Activated T-cell treated with anti-CD3 and anti-CD28 coated beads, Interleukin-2, amount 50 U/mL, for 1 hour (primary cell): ENCODE measurements around the gene TST.

Source experiments
- DNase-seq: peaks from one replicate; pipeline ENCODE4 v3.0.0-alpha.2; 2020

Gene TST

GRCh38 chr22:37030560-37031281, 11.5 kb upstream of the TST start:
- no peak for DNase-seq

GRCh38 chr22:37028692-37029674, 9.7 kb upstream of the TST start:
- DNase-seq, result no peak

GRCh38 chr22:37027556-37027955, 8.3 kb upstream of the TST start:
- DNase-seq, result no peak

- DNase-seq, result no peak
Observed at GRCh38 chr22:37026325-37026724, 7.1 kb upstream of the TST start.

- DNase-seq, result no peak
Observed at GRCh38 chr22:37025500-37026070, 6.3 kb upstream of the TST start.

- DNase-seq, result no peak
Observed at GRCh38 chr22:37024339-37025157, 5.3 kb upstream of the TST start.

DNA sequence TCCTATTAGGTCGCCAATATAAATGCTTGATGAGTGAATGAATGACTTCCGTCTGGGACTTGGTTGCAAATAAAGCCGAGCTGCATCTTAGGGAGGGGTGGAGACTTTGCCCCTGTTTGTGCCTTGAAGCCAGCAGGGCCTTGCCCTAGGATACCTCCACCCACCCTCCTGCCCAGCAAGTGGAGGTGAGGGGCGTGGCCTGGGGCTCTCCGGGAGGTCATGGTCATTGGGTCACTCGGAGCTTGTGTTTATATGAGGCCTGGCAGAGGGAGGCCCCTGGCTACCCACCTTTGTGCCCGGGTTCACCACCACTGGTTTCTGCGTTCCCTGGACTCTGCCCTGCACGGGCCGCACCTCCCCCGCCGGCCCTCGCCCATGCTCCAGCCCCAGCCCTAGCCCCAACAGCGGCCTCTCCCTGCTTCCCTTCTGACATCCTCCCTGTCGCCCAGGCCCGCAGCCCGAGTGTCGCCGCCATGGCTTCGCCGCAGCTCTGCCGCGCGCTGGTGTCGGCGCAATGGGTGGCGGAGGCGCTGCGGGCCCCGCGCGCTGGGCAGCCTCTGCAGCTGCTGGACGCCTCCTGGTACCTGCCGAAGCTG, 4.6 kb upstream of the TST start:
- DNase-seq, result no peak

- DNase-seq, result no peak
Observed at GRCh38 chr22:37022483-37023337, 3.5 kb upstream of the TST start.

DNA sequence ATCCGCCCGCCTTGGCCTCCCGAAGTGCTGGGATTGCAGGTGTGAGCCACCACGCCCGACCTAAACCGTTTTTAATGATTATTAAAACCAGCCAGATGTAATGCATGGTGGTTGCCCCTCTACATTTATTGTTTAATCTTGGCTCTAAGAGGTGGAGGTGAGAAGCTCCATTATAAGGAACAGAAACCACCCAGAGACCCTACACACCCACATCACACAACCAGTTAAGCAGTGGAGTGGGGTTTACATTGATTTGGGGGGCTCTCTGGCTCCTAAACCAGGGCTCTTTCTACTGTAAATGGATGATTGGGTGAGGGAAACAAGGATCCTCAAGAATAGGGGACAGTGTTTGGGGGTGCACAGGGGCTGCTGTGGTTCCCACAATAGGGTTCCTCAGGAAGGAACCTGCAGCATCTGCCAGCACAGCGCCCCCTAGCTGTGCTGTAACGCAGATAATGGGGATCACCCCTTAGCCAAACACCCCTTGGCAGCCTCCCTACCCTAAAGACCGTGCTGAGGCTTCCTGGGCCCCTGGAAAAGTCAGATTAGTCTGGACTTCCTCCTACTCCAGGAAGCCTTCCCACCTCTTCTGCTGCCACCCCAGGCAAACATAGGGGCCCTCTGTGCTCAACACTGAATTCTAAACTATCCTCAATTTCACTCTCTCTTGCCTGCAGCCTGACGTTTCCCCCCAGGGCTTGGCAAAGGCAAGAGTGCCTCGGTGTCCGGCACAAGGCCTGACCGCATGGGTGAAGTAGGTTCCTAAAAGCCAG, 2.6 kb upstream of the TST start:
- DNase-seq, result peak; percentile 63

DNA sequence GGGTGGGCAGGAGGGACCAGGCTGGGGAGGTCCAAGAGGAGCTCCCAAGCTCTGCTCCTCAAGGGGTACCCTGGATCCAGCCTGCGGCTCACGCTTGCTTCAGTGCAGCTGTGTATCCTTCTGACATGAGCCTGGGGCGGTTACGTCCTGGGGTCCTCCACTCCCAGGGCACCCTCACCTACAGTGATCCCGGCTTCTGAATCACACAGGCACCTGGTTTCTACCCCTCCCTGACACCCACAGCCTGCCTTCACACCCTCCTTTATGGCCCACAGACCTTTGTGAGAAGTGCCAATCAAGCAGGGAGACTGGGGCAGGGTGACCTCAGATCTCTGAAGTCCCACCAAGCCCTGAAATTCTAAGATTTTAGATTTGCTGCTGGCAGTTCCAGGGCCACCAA, 1.8 kb upstream of the TST start:
- DNase-seq, result no peak

DNA sequence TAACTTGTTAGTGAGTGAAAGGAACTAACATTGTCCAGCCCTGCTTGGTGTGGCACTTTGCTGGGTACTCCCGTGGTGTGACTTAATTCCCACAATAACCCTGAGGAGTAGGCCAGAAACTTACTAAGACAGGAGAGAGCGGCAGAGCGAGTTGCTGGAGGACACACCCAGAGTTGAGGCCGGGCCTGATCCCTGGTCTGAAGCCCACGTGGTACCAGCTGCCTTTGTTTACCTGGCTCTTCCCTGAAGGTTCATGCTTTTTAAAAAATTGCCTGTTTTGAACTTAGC, 889 bp upstream of the TST start:
- DNase-seq, result no peak

DNA sequence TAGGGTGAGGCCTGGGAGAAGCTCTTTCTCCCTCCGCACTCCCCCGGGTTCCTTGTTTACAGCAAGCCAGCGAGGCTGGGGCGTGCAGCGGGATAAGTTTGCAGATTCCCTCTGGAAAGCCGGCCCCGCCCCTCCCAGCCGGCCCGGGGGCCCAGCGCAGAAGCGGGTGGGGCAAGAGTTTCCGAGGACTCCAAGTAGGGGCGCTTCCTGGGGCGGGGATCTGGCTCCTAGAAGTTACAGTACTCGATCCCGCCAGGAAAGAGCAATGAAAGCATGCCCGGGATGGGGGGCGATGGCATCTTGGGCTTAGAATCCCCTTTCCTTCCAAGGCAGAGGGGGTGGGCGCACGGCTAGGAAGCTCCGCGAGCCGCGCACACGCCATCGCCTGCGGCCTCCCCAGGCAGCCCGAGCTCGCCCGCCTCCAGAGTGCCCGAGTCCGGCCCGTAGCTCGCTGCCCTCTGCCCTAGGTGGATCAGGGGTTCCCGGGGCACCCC, 385 bp downstream of the TST start:
- no peak for DNase-seq

DNA sequence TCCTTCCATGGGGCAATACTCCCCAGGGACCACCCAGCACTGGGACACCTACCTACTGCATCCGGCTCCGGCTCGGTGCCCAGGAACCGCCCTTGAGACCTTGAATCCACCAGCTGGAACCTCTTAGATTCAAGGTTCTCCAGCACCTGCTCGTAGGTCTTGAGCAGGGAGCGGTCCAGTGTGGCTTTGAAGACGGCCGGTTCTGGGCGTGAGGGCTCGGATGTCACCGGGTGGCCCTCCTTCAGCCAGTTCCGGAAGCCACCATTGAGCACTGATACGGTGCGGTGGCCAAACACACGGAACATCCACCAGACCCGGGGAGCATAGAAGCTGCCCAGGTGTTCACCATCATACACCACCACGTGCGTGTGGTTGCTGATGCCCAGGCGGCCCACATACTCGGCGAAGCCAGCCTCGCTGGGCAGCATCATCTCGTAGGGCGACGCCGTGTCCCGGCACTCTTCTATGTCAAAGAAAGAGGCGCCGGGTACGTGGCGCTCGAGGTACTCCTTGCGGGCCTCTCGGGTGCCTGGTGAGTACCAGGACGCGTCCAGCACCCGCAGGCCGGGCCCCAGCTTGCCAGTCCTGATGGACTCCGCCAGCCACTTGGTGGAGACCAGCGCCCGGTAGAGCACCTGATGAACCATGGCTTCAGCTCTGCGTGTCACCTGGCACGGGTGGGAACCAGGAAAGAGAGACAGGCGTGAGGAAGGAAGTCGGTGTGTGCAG, 997 bp downstream of the TST start:
- DNase-seq, result no peak

GRCh38 chr22:37017356-37017755, 1.9 kb downstream of the TST start:
- DNase-seq, result no peak

- DNase-seq, result no peak
Observed at GRCh38 chr22:37016134-37016910, 2.9 kb downstream of the TST start.

GRCh38 chr22:37015587-37015878, 3.7 kb downstream of the TST start:
- DNase-seq, result no peak

GRCh38 chr22:37014835-37015586, 4.2 kb downstream of the TST start:
- DNase-seq, result no peak

DNA sequence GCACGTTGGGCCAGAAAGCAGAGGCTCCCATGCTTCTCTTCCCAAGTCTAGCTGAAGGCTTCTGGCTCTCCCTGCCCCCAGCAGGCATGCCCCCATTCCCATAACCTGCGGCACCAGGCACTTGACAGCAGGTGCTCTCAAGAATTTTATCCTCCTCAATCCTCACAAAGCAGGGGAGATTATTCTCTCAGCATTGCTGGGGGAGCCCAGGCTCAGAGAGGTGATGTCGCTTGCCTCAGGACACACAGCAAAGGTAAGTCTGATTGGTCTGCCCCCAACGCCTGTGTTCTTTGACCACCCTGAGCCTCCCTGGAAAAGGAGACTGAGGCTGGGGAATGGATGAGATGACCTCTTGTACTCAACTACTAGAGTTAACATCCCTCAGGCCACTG, 4.8 kb downstream of the TST start:
- DNase-seq, result no peak

- DNase-seq, result no peak
Observed at GRCh38 chr22:37012956-37013355, 6.3 kb downstream of the TST start.
